LNCAP (cell line): ENCODE measurements around the gene NRG2.

Source experiments
- TF ChIP-seq, protein P1 (sequence below): fragments of 450-650 bp; IDR thresholded peaks from 2 replicates; pipeline ENCODE4 v1.5.1; 2017; ENCODE audit warnings: mild to moderate bottlenecking

NRG2 gene

DNA sequence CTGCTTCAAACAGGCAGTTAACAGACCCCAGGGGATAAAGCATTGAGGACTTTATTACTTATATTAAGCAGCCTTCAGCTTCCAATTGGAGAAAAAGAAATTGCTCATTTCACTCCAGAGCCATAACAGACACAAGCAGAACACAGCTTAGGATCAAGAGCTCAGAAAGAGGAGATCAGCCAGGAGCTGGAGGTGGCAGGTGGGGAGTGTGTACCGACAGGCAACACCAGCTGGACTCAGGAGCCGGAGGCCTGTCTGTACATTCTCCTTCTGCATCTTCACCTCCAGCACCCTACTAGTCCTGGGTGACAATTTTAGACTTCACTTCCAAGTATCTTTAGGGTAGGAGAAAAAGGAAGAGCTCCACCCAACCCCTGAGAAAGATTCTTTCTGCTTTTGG is 35.8 kb downstream of the NRG2 start:
- TF ChIP-seq, protein P1, sequence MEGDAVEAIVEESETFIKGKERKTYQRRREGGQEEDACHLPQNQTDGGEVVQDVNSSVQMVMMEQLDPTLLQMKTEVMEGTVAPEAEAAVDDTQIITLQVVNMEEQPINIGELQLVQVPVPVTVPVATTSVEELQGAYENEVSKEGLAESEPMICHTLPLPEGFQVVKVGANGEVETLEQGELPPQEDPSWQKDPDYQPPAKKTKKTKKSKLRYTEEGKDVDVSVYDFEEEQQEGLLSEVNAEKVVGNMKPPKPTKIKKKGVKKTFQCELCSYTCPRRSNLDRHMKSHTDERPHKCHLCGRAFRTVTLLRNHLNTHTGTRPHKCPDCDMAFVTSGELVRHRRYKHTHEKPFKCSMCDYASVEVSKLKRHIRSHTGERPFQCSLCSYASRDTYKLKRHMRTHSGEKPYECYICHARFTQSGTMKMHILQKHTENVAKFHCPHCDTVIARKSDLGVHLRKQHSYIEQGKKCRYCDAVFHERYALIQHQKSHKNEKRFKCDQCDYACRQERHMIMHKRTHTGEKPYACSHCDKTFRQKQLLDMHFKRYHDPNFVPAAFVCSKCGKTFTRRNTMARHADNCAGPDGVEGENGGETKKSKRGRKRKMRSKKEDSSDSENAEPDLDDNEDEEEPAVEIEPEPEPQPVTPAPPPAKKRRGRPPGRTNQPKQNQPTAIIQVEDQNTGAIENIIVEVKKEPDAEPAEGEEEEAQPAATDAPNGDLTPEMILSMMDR, result no peak

DNA sequence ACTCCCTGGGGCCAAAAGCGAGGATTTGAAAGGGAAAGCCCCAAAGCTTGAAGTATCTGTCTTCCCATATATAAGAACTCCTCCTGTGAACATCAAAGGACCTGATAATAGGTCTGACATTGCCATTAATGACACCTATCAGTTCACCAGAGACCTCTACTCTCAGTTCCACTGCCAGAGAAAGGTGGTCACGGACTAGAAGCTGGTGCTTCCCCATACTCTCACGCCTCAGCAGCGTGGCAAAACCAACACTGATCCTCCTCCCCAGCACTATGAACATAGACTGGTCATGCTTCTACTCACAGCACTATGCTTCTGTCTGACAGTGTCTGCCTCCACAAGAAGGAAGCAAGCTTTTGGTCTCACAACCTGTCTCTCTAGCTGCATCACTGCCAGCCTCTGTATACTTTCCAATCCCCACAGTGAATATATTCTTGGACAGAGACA is 37.9 kb downstream of the NRG2 start:
- TF ChIP-seq, protein P1, result no peak

DNA sequence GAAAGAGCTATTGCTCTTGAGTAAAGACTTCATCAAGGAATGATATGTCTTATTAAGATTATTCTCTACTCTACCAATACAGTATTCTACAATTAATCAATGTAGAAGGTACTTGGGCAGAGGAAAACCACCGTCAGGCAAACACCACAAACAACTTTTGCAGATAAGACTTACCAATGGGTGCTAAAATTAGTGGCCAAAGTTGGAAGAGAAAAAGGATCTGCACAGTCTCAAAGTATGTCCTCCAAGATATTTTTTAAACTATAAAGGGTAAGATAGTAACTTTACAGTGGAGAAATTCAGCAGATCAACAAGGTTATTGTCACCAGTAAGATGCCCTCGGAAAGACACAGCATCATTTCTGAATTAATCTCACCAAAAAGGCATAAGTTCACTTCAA is 38.9 kb downstream of the NRG2 start:
- TF ChIP-seq, protein P1, result no peak

DNA sequence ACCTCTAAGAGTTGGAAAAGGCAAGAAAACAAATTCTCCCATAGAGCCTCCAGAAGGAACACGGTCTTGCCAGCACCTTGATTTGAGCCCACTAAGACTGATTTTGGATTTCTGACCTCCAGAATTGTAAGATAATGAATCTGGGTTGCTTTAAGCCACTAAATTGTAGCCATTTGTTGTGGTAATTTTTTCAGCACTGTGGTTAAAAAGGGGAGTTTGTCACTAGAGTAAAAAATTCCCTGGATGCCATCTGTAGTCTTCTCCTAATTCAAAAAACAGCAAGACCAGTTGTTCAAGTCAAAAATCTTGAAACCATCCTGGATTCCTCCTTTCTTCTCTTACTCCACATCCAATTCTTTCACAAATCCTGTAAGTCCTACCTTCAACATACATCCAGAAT is 39.6 kb downstream of the NRG2 start:
- TF ChIP-seq, protein P1, result no peak

DNA sequence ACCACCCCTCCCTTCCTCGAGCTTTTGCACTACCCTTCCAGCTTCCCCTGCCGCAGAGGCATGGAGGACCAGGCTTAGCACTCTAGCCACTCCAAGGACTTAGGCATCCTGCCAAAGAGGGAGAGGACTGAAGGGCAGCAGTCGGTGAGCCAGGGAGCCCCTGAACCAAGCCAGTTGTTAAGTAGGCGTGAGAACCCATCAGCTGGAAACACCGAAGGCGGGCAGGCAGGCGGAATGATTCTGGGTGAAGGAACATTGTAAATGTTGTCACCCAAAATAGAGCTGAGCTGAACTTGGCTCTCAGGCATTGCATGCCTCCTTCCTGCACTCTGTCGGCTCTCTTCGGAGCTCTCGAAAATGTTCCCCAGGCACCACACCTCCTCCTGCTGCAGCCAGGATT is 42.8 kb downstream of the NRG2 start:
- TF ChIP-seq, protein P1, result no peak

DNA sequence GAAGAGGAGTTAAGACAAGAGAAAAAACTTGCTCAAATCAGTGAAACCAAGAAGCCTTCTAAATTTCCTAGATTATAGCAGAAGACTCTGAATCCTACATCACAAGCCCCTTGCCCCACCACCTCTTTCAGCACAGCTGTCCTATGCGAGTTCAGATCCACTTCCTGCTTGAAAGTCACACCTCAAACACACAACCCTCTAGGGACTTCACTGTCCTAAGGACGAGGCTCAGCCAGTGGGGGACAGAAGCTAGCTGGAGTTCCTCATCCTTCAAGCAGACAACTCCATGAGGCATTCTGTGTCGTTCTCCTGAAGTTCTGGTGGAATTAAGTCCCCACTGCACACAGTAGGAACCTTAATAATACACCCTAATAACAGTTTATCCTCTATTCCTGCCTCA is 44.3 kb downstream of the NRG2 start:
- TF ChIP-seq, protein P1, result no peak

DNA sequence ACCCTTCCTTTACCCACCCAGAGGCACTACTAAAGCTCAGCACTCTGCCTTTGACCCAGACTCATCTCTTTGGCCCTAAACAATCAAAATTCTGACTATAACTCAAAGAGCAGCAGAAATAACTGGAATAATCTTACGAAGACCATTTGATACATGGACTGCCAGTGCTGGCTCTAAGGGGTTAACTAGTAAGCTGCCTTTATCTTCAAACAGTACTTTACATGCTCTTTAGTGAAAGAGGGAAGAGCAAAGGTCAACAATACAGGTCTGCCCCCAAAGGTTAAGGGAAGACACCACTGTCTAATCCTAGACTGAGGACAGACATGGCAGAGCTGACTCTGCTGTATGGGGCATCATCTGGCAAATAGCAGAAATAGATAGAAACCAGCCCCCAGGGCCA is 45.8 kb downstream of the NRG2 start:
- TF ChIP-seq, protein P1, result no peak

DNA sequence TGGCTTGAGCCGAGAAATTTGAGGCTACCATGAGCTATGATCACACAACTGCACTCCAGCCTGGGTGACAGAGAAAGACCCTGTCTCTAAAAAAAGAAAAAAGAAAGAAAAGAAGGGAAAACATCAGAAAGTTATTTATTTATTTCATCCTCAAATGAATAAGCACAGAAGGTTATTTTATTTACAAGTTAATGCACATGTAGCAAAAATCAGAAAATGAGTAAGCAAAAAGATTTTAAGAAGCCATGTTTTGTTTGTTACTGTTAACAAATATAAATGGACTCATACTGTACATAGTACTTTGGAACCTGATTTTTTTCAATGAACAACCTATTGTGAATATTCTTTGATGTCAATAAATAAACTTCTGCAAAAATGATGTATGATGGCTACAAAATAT is 47.2 kb downstream of the NRG2 start:
- TF ChIP-seq, protein P1, result no peak
